KMS-11 (cell line): ENCODE data around the gene MAGI3.

Experiments
- H2AFZ ChIP-seq: fragments of 200-600 bp; sonication (generic); 2 replicates; pipeline ENCODE4 v1.6.1; 2016; ENCODE audit warnings: antibody characterized with exemption, mixed run types, low read depth
- H3K27ac ChIP-seq: fragments of 200-600 bp; sonication (generic); 2 replicates; pipeline ENCODE4 v1.6.1; 2016; ENCODE audit warnings: mild to moderate bottlenecking, mixed run types
- H3K27me3 ChIP-seq: fragments of 200-600 bp; sonication (generic); 2 replicates; pipeline ENCODE4 v1.6.1; 2017; ENCODE audit warnings: mild to moderate bottlenecking, low read depth, mixed run types, moderate library complexity; ENCODE audit not compliant: insufficient read depth
- H3K36me3 ChIP-seq: fragments of 200-600 bp; sonication (generic); 2 replicates; pipeline ENCODE4 v1.6.1; 2017; ENCODE audit warnings: mild to moderate bottlenecking, mixed run types; ENCODE audit not compliant: insufficient read depth
- H3K4me1 ChIP-seq: fragments of 200-600 bp; sonication (generic); 2 replicates; pipeline ENCODE4 v1.6.1; 2016; ENCODE audit warnings: mild to moderate bottlenecking, low read depth, mixed run types; ENCODE audit not compliant: poor library complexity, severe bottlenecking
- H3K4me2 ChIP-seq: fragments of 200-600 bp; sonication (generic); 2 replicates; pipeline ENCODE4 v1.7.0; 2016; ENCODE audit warnings: mild to moderate bottlenecking, mixed run types
- H3K4me3 ChIP-seq: fragments of 200-600 bp; sonication (generic); IDR thresholded peaks from 2 replicates; pipeline ENCODE4 v1.6.1; 2017; ENCODE audit warnings: low read depth, low read length, mixed read lengths; ENCODE audit not compliant: insufficient read depth
- H3K79me2 ChIP-seq: fragments of 200-600 bp; sonication (generic); 2 replicates; pipeline ENCODE4 v1.6.1; 2016; ENCODE audit warnings: low read depth, mixed run types; ENCODE audit not compliant: insufficient read depth
- H3K9ac ChIP-seq: fragments of 200-600 bp; sonication (generic); 2 replicates; pipeline ENCODE4 v1.6.1; 2016; ENCODE audit warnings: mild to moderate bottlenecking, mixed run types
- H4K20me1 ChIP-seq: fragments of 200-600 bp; sonication (generic); 2 replicates; pipeline ENCODE4 v1.6.1; 2016; ENCODE audit warnings: mild to moderate bottlenecking, mixed run types; ENCODE audit not compliant: insufficient read depth
- CTCF ChIP-seq: fragments of 200-600 bp; sonication (generic); conservative IDR thresholded peaks from 2 replicates; pipeline ENCODE4 v1.6.1; 2017; ENCODE audit warnings: low read depth, mild to moderate bottlenecking, antibody characterized with exemption, low read length, moderate library complexity, mixed read lengths

MAGI3 gene

GRCh38 chr1:113530021-113530420, 139.7 kb downstream of the MAGI3 start:
- H3K27me3 ChIP-seq = no peaks in the 10 kb centered on the region
- no peaks in the 10 kb centered on the region for H4K20me1 ChIP-seq
- H3K27ac ChIP-seq = no peak overlapping the region
- H3K79me2 ChIP-seq = no peaks in the 10 kb centered on the region
- no peak overlapping the region for H3K4me3 ChIP-seq
- H3K9ac ChIP-seq = no peak overlapping the region
- no peak overlapping the region for H2AFZ ChIP-seq
- H3K4me1 ChIP-seq = no peaks in the 10 kb centered on the region
- H3K36me3 ChIP-seq = no peaks in the 10 kb centered on the region
- no peak overlapping the region for H3K4me2 ChIP-seq
- TF ChIP-seq CTCF = no peak

GRCh38 chr1:113531321-113531720, 141.0 kb downstream of the MAGI3 start:
- Histone ChIP-seq H3K4me3 (no peak overlapping the region), H2AFZ (no peak overlapping the region), H3K4me2 (no peak overlapping the region), H3K4me1 (no peaks in the 10 kb centered on the region), H4K20me1 (no peaks in the 10 kb centered on the region), H3K9ac (no peak overlapping the region), H3K36me3 (no peaks in the 10 kb centered on the region), H3K27ac (no peak overlapping the region), H3K79me2 (no peaks in the 10 kb centered on the region), H3K27me3 (no peaks in the 10 kb centered on the region)
- no peak for TF ChIP-seq CTCF

- Histone ChIP-seq H3K4me3 (no peak overlapping the region), H3K36me3 (no peaks in the 10 kb centered on the region), H3K27ac (no peak overlapping the region), H3K79me2 (no peaks in the 10 kb centered on the region), H3K9ac (no peak overlapping the region), H2AFZ (no peak overlapping the region), H4K20me1 (no peaks in the 10 kb centered on the region), H3K4me1 (no peaks in the 10 kb centered on the region), H3K4me2 (no peak overlapping the region), H3K27me3 (no peaks in the 10 kb centered on the region)
- TF ChIP-seq CTCF = no peak
These were observed 142.7 kb downstream of the MAGI3 start for GRCh38 chr1:113533061-113533460.

GRCh38 chr1:113534130-113534817, 144.0 kb downstream of the MAGI3 start:
- Histone ChIP-seq H2AFZ (no peak overlapping the region), H3K4me2 (no peak overlapping the region), H3K79me2 (no peaks in the 10 kb centered on the region), H3K27ac (no peak overlapping the region), H3K27me3 (no peaks in the 10 kb centered on the region), H3K36me3 (no peaks in the 10 kb centered on the region), H3K9ac (no peak overlapping the region), H4K20me1 (no peaks in the 10 kb centered on the region), H3K4me1 (no peaks in the 10 kb centered on the region), H3K4me3 (no peak overlapping the region)
- no peak for TF ChIP-seq CTCF
